Liver (tissue), 3 donors: Measurements from ENCODE around the gene SH3TC2.

Experiments
- ATF3 ChIP-seq: IDR thresholded peaks from 2 replicates; pipeline ENCODE4 v1.6.1; 2016; ENCODE audit warnings: antibody characterized with exemption
- CTCF ChIP-seq: fragments of 150-350 bp; IDR thresholded peaks from 2 replicates; pipeline ENCODE4 v1.5.1; 2017; ENCODE audit warnings: improper control_type of control experiment, low read depth, low read length; ENCODE audit not compliant: missing input control
- EGR1 ChIP-seq, 2 donors: IDR thresholded peaks; 2 replicates each; pipeline ENCODE4 v1.6.1; 2016 to 2018; ENCODE audit warnings: antibody characterized with exemption in 2 of 2, low read depth in 2 of 2
- MAX ChIP-seq: IDR thresholded peaks from 2 replicates; pipeline ENCODE4 v1.6.1; 2016; ENCODE audit warnings: antibody characterized with exemption
- RAD21 ChIP-seq, 2 donors: IDR thresholded peaks; 2 replicates each; pipeline ENCODE4 v1.6.1; 2016; ENCODE audit warnings: antibody characterized with exemption in 2 of 2, mild to moderate bottlenecking in 2 of 2
- TAF1 ChIP-seq: conservative IDR thresholded peaks from 2 replicates; pipeline ENCODE4 v1.6.1; 2016; ENCODE audit warnings: antibody characterized with exemption, mild to moderate bottlenecking
- donor health status: healthy.
- donor health status: healthy.

DNA sequence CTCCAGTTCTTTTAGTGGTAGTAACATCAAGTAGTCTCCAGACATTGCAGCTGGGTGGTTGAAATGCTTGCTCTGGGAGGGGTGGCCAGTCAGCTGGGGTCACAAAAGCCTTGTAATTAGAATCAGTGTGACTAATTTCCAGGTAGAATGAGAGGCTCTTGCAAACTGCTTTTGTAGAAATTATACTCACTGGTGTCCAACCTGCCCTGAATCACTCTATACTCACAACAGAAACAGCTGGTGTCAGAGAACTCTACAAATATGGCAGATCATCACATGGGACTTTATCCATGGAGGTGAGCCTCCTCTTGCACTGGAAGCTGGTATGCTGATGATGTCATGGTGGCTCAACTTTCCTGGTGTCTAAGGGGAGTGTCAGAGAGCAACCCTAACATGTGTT is 71.3 kb downstream of the SH3TC2 start:
- TF ChIP-seq TAF1 (no peak), CTCF (no peak), MAX (no peak), EGR1 (IDR thresholded peaks at IDR 0.05; ENCODE audit: low read depth in 2 of 2) (no peak), ATF3 (no peak), RAD21 (IDR thresholded peaks at IDR 0.05) (no peak)
